ENCODE results near the gene NFASC. TPM values are rescaled to one million over a fixed set of nuclear protein-coding genes. Genes with fewer than 3 reads are reported as not detected.

NFASC gene
- total RNA-seq, 1 experiment from 2014 or later = 16.9 TPM

- Histone ChIP-seq H3K27me3 (ENCODE audit: control insufficient read depth, insufficient read depth, low read length) (no peaks in the 10 kb centered on the region), H3K4me1 (ENCODE audit: control insufficient read depth, insufficient read depth, low read length) (no peaks in the 10 kb centered on the region), H3K27ac (ENCODE audit: low read length) (no peak overlapping the region), H3K4me3 (ENCODE audit: low read depth in 2 of 2, low read length in 2 of 2) (no peak overlapping the region), H3K36me3 (ENCODE audit: control insufficient read depth, insufficient read depth, low read length) (no peaks in the 10 kb centered on the region), H3K9me3 (ENCODE audit: control insufficient read depth, insufficient read depth, low read depth, low read length) (no peaks in the 10 kb centered on the region)
- in situ Hi-C loops (cut with HindIII; ENCODE audit: low pct_unique_long_range_greater_than_20kb, low sequenced_read_pairs) (no loop called here), intact Hi-C loops (cut with micrococcal nuclease; ENCODE audit: unreplicated experiment) (no loop called here)
- BruUV-seq (replicated peaks) = no TSS peak
- no peak for DNase-seq (ENCODE audit: low read depth, low spot score)
- ChIA-PET CTCF (no interaction called here), POLR2A (no interaction called here)
- no peak for TF ChIP-seq POLR2AphosphoS5 (IDR thresholded peaks at IDR 0.05; ENCODE audit: low read depth, low read length)
- no peak for TF ChIP-seq CTCF (IDR thresholded peaks at IDR 0.05)
- TF ChIP-seq, protein P1, sequence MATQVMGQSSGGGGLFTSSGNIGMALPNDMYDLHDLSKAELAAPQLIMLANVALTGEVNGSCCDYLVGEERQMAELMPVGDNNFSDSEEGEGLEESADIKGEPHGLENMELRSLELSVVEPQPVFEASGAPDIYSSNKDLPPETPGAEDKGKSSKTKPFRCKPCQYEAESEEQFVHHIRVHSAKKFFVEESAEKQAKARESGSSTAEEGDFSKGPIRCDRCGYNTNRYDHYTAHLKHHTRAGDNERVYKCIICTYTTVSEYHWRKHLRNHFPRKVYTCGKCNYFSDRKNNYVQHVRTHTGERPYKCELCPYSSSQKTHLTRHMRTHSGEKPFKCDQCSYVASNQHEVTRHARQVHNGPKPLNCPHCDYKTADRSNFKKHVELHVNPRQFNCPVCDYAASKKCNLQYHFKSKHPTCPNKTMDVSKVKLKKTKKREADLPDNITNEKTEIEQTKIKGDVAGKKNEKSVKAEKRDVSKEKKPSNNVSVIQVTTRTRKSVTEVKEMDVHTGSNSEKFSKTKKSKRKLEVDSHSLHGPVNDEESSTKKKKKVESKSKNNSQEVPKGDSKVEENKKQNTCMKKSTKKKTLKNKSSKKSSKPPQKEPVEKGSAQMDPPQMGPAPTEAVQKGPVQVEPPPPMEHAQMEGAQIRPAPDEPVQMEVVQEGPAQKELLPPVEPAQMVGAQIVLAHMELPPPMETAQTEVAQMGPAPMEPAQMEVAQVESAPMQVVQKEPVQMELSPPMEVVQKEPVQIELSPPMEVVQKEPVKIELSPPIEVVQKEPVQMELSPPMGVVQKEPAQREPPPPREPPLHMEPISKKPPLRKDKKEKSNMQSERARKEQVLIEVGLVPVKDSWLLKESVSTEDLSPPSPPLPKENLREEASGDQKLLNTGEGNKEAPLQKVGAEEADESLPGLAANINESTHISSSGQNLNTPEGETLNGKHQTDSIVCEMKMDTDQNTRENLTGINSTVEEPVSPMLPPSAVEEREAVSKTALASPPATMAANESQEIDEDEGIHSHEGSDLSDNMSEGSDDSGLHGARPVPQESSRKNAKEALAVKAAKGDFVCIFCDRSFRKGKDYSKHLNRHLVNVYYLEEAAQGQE (IDR thresholded peaks at IDR 0.05; ENCODE audit: insufficient read depth in 1 of 2, low read depth in 2 of 2, low read length in 1 of 2) = no peak
- no peak for TF ChIP-seq TCF7L2 (IDR thresholded peaks at IDR 0.05; ENCODE audit: low read depth, low read length)
- TF ChIP-seq SIN3A (IDR thresholded peaks at IDR 0.05; ENCODE audit: borderline replicate concordance, insufficient read depth, low read depth, low read length) = no peak
- no peak for ATAC-seq
Measured at GRCh38 chr1:204841316-204841715, 29.3 kb upstream of the NFASC start.

DNA sequence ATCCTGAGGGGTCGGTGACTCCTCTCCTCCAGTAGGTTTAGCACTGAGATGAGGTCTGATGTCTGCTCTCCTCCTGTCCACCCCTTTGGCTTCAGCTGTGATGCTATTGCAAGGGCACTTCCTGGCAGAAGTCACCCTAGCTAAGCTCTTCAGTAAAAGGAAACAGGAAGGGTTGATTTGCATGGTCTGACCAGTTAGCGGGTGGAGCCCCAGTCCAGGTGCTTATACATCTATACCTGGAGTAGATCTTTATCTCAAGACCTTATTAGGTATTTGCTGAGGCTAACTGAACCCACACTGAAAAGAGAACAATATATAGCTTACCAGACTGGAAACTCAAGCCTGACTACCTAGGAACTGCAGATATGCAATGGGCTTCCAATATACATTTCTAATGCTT lies 28.9 kb upstream of the NFASC start:
- Histone ChIP-seq H3K4me1 (ENCODE audit: control insufficient read depth, insufficient read depth, low read length) (no peaks in the 10 kb centered on the region), H3K4me3 (ENCODE audit: low read depth in 2 of 2, low read length in 2 of 2) (no peak overlapping the region), H3K27ac (ENCODE audit: low read length) (no peak overlapping the region), H3K27me3 (ENCODE audit: control insufficient read depth, insufficient read depth, low read length) (no peaks in the 10 kb centered on the region), H3K36me3 (ENCODE audit: control insufficient read depth, insufficient read depth, low read length) (no peaks in the 10 kb centered on the region), H3K9me3 (ENCODE audit: control insufficient read depth, insufficient read depth, low read depth, low read length) (no peaks in the 10 kb centered on the region)
- ATAC-seq (no peak), DNase-seq (ENCODE audit: low read depth, low spot score) (no peak)
- TF ChIP-seq POLR2AphosphoS5 (IDR thresholded peaks at IDR 0.05; ENCODE audit: low read depth, low read length) = no peak
- TF ChIP-seq TCF7L2 (IDR thresholded peaks at IDR 0.05; ENCODE audit: low read depth, low read length) = no peak
- TF ChIP-seq SIN3A (IDR thresholded peaks at IDR 0.05; ENCODE audit: borderline replicate concordance, insufficient read depth, low read depth, low read length) = no peak
- TF ChIP-seq CTCF (IDR thresholded peaks at IDR 0.05) = no peak
- TF ChIP-seq, protein P1 (IDR thresholded peaks at IDR 0.05; ENCODE audit: insufficient read depth in 1 of 2, low read depth in 2 of 2, low read length in 1 of 2) = no peak
- ChIA-PET POLR2A (no interaction called here), CTCF (no interaction called here)
- intact Hi-C loops (cut with micrococcal nuclease; ENCODE audit: unreplicated experiment) = no loop called here
- no TSS peak for BruUV-seq (replicated peaks)
- in situ Hi-C loops (cut with HindIII; ENCODE audit: low pct_unique_long_range_greater_than_20kb, low sequenced_read_pairs) = no loop called here
